GM18526 (cell line): ENCODE measurements around the gene COL6A1.

ENCODE experiments used
- POLR2A ChIP-seq: IDR thresholded peaks from 3 replicates; pipeline ENCODE4 v1.6.1; 2011; ENCODE audit not compliant: insufficient read length; ENCODE audit errors: extremely low read depth

The COL6A1 gene

DNA sequence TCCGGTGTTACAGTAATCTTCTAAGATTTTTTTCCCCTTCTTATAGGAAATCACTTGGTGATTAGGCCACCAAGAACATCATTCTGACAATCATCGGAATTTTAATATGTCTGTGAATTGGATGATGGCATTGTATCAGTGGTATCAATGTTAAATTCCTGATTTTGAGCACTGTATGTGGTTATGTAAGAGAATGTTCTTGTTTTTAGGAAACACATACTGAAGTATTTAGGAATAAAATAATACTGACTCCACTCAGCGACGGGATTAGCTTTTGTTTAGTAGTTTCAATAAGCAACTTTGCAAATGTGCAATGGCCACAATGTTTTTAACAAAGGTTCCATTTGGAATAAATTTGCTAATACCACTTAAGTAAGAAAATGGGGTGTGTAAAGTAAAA, 30.6 kb downstream of the COL6A1 start:
- no peak for TF ChIP-seq POLR2A

DNA sequence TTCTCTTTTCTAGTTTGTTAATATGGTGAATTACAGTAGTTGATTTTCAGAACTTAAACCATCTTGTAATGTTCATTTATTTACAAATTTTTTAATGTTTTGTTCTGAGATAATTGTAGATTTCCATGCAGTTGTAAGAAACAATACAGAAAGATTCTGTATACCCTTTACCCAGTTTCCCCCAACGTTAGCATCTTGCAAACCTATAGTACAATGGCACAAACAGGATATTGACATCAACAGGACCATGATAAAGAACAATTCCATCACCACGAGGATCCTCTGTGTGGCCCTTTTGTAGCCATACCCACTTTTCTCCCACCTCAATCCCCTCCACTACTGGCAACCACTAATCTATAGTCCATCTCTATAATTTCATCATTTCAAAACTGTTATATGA, 33.3 kb downstream of the COL6A1 start:
- no peak for TF ChIP-seq POLR2A

DNA sequence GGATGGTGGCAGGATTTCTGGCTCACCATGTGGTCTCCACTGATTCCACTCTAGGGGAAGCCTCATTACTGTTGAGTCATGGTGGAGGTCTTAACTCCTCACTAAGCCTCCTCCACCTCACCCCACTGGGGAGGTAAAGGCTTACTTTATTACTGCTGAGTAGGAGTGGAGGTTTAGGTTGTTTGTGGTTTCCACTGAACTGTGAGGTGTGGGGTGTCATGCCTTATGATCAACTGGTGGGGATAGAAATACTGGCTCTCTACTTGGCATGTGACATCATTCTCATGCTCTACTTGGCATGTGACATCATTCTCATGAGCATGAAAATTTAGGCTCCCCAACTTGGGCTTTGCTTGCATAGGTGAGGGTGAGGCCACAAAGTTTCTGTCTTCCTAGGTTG, 35.6 kb downstream of the COL6A1 start:
- no peak for TF ChIP-seq POLR2A

DNA sequence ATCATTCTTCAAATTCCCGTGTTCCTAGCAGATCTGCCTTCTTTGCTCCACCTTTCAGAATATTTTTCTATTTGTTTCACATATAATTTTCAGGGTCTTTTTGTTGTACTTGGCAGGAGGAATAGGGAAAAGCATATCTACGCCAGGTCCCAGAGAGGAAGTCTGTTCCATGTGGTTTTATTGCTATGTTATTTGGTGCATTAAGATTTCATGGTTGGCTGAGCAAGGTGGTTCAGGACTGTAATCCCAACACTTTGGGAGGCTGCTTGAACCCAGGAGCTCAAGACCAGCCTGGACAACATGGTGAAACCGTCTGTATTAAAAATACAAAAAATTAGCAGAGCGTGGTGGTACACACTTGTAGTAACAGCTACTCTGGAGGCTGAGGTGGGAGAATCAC, 36.1 kb downstream of the COL6A1 start:
- no peak for TF ChIP-seq POLR2A

DNA sequence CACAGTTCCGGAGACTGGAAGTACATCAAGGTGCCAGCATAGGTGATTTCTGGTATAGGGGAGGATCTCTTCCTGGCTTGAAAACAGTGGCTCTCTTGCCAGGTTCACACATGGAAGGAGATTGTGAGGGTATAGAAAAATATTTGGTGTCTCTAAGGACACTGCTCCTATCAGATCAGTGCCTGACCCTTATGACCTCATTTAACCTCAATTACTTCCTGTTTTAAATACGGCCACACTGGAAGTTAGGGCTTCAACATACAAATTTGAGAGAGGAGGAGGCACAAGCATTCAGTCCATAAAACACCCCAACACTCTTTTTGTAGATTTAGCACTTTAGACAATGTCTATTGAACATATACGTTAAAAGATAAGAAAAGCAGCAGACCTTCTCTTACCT, 37.0 kb downstream of the COL6A1 start:
- no peak for TF ChIP-seq POLR2A

DNA sequence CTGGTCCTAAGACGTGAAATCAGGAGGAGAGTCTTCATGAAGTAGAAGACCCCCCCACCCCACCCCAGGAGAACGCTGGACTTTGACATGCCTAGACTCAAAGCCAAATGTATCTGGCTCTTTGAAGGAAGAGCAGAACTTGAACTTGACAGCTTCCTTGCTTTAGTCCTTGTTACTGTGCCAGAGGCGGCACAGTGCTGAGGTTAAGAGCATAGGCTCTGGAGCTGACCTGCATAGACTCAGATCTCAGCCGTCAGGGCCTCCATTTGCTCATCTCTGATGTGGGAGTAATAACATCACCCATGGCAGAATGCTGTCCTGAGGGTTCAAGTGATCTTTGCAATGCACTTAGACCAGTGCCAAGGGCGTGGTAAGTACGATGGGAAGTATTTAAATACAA, 39.0 kb downstream of the COL6A1 start:
- TF ChIP-seq POLR2A, result no peak

DNA sequence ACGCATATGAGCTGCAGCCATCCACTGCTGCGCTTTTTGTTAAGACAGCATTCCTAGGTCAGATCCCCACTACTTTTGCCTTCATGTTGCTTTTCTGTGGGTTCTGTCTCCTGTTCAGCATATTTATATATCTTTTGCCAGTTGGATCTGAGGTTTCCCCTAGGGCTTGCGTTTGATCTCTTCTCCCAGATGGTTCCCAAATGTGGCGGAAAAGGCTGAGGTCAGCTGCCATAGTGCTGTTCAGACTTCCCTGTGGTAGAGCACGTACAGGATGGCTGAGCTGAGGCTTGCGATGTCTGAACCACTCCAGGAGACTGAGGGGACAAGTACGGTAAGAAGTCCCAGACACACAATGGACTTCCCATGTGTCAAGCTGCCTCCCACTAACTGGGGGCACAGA, 39.8 kb downstream of the COL6A1 start:
- no peak for TF ChIP-seq POLR2A

DNA sequence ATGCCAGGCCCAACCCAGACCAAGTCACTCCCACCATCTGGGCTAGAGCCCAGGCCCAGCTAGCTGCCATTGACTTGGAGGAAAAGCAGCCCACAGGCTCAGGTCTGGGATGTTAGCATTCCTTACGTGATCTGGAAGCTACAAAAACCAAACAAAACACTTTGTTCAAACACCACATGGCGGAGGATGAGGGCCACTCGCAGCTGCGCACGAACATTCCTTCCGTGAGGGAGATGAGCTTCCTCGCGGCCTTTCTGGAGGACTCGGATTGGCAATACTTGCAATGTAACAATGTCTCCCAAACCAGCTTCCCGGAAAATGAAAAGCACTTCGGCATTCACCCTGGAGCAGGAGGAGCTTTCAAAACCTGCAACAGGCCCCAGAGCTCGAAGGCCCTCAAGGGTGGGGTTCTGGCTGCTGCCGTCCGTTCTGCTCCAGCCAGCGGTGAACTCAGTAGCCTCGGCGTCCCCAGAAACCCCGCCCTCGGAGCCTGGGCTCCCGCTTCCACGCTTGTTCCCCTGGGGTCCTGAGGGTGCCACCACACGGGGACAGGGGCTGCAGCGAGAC, 40.5 kb downstream of the COL6A1 start:
- TF ChIP-seq POLR2A, result no peak

DNA sequence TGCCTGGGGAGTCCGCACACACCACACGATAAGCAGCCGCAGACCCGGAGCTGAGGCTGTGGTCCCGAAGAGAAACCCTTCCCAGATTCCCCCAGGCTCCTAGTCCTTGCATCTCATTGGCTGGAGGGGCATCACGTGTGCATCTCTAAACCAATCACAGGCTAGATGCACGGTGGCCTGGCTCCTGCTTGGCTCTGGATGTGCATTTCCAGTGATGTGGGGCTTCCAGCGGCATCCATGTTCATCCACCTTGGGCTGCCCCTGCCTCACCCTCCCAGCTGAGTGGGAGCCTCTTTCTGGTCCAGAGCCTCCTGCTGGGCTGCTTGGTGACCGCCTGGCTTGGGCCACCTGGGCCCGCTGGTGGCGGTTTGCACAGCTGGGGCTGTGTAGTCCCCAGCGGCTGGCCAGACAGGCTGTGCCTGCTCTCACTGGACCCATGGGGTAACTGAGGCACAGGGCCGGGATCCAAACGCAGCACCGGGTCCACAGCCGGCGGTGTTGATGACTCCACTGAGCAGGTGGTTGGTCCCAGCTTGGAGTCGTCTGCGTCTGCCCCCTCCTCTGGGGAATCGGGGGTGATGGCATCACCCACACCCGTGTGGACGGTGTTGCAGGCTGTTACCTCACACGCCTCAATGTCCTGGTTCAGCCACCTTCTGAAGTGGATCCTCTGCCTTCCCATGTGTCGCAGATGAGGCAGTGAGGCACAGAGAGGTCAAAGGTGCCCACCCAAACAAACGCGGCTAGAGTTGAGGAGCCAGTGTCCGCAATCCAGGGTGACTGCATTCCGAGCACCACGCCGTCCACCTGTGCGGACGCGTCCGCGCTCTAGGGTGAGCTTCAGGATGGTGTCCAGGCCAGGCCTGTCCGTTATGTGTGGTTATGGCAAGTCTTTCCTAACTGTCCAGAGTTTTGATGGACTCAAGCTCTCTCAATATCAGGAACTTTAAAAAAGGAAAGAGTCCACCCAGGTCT, 41.3 kb downstream of the COL6A1 start:
- TF ChIP-seq POLR2A, result no peak

DNA sequence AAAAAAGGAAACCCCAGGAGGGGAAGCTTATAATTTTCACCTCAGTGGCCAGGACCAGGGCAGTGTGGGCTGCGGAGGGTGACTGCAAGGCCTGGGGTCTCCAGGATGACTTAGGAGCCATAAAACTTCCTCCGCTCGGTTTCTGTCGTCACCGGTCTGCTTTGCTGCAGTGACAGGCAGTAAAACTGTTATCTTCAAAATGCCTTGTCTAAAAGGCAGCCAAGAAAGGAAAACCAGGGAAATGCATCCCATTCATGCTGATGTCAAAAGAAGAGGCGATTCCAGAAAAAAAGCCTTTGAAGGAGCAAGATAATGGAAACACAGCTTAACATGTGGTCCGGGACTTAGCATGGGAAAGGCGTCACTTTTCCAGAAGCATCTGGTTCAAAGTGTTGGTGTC, 42.0 kb downstream of the COL6A1 start:
- no peak for TF ChIP-seq POLR2A

DNA sequence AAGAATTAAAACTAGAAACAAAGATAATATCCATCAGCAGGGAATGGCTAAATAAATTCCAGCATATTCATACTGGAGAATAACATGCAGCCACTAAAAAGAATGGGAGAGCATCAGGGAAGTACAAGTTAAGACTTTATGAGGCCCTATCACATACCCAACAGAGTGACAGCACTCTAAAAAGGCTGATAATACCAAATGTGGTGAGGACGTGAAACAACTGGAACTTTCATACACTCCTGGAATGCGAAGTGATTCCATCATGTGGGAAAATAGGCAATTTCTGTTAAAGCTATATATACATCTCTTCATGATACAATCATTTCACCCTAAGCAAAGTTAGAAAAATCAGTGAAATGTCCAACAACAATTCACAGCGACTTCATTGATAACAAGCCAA, 42.6 kb downstream of the COL6A1 start:
- no peak for TF ChIP-seq POLR2A

DNA sequence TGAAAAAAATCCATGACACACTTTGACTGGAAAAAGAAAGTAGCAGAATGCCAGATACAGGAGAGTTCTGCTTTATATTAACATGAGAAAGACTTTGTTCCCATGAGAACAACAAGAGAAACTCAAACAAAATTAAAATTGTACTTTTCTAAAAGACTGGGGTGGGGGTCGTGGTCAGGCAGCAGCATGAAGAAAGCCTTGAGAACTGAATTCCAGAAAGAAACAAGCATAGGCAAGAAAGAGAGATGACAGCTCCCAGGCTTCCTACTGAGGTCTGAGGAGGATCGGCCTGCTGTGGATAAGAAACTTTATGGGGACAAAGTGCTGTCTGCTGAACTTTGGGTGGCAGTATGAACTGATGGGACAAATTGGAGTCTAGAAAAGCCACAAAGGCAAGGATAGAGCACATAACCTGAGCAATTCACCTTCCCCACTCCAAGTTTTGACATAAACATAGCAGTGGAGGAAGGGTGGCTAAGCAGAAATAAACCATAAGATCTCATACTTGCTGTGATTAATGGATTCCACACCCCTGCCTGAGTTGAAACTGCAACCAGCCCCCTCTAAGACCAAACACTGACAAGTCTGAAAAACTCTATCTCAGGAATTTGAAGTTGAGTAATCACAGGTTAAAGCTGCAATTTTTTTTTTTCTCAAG, 43.7 kb downstream of the COL6A1 start:
- TF ChIP-seq POLR2A, result no peak

DNA sequence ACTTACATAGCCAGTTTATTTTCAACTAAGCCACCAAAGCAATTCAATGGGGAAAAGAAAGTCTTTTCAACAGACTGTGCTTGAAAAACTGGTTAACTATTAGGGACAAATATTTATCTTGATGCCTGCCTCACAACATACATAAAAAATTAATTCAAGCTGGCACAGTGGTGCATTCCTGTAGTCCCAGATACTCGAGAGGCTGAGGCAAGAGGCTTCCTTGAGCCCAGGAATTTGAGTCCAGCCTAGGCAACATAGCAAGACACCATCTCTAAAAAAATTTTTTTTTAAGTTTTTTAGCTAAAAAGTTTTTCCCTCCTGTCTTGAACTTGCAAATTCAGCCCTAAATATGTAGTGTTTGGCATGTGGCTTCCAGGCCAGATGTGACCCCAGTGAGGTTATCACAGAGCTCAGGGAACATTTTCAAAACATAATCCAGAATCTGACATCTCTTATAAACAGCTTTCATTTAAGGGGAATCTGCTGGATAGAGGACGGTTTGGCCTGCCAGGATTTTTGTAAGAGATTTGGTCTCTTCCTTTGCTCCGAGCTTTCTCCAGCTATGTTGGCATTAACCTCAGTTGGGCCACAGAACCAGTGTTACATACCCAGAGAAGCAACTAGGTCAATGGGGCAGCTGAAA, 46.4 kb downstream of the COL6A1 start:
- no peak for TF ChIP-seq POLR2A

DNA sequence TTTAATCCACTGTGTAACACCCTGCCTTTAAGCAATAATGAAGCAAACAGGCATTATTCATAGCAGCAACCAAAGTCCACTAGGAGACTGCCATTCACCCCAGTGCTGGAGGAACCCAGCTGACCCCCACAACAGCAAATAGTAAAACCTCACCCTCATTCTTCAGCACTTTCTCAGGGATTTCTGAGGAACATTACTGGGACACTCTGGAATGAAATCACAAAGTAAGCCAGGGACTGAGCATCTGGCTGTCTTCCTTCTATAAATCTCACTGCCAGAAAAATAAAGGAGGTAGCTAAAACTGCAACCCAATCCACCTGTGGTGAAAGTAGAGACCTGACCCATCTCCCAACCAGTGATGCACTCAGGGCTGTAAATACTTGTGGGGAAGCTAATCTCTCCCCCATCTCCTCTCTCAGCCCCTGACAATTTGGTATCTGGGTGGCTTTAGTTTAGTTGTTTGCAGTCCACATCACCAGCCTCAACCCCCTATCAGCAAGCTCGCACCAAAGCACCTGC, 47.1 kb downstream of the COL6A1 start:
- no peak for TF ChIP-seq POLR2A

DNA sequence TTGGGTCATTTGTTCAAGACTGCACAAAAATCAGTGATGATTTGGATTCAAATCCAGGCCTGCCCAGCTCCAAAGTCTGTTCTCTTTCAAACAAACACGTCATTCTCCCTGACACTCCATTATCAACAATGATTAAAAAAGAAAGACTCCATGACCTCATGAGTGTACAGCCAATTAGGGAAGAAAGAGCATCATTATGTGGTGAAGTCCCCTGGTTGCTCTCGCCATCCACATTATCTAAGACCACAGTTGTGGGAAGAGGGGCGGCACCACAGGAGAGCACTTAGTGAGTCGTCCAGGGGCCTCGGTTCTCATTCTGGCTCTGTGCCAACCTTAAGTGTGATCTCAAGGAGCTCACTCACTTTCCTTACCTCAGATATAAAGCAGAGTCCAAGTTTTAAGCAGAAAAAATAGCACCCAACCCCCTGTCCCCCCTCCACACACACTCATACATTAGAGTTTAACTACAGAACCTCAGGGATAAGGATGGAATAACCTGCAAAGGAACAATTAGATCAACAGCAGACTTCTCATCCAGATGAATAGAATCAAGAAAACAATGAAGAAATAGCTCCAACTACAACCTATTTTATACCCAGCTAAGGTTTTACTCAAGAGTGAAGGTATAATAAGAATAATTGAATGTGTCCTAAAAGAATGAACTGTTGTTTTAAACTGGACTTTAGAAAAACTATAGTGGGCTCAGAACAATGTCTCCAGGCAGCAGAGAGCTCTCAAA, 47.8 kb downstream of the COL6A1 start:
- no peak for TF ChIP-seq POLR2A
